Nephron (organoid): ENCODE data around the gene GHRHR.

Experiments
- H3K27ac Mint-ChIP-seq, 3 experiments: 2 replicates each; pipeline ENCODE4 v1.8.0; 2020; ENCODE audit warnings: mixed read lengths in 3 of 3, mild to moderate bottlenecking in 2 of 3, moderate library complexity in 1 of 3
- H3K27me3 Mint-ChIP-seq: 2 replicates; pipeline ENCODE4 v1.8.0; 2021; ENCODE audit warnings: low read depth, mild to moderate bottlenecking, moderate library complexity, mixed read lengths
- H3K36me3 Mint-ChIP-seq: 2 replicates; pipeline ENCODE4 v1.8.0; 2020; ENCODE audit warnings: low read depth, mixed read lengths
- H3K4me1 Mint-ChIP-seq: 2 replicates; pipeline ENCODE4 v1.8.0; 2020; ENCODE audit warnings: mixed read lengths
- H3K4me3 Mint-ChIP-seq, 3 experiments: 2 replicates each; pipeline ENCODE4 v1.8.0; 2020; ENCODE audit warnings: mild to moderate bottlenecking in 3 of 3, mixed read lengths in 3 of 3, moderate library complexity in 2 of 3
- H3K9me3 Mint-ChIP-seq: 2 replicates; pipeline ENCODE4 v1.8.0; 2020; ENCODE audit warnings: mixed read lengths
- CTCF ChIP-seq, 3 experiments: fragments of 200-600 bp; sonication (generic); IDR thresholded peaks; one replicate each; pipeline ENCODE4 v1.5.0; 2021; ENCODE audit warnings: antibody characterized with exemption in 3 of 3; ENCODE audit not compliant: unreplicated experiment in 3 of 3

The GHRHR gene

GRCh38 chr7:31022117-31022516 is 58.4 kb downstream of the GHRHR start:
- Mint-ChIP-seq H3K27me3 (peaks cover 39% of the 10 kb centered on the region), H3K4me3 (no peak overlapping the region), H3K4me1 (peaks cover 36% of the 10 kb centered on the region), H3K27ac (no peak overlapping the region), H3K9me3 (no peaks in the 10 kb centered on the region), H3K36me3 (no peaks in the 10 kb centered on the region)
- no peak for TF ChIP-seq CTCF (IDR thresholded peaks at IDR 0.05; ENCODE audit: unreplicated experiment in 3 of 3)

- peaks cover 42% of the 10 kb centered on the region for H3K4me1 Mint-ChIP-seq
- H3K4me3 Mint-ChIP-seq, result no peak overlapping the region
- no peak overlapping the region for H3K27ac Mint-ChIP-seq
- no peaks in the 10 kb centered on the region for H3K36me3 Mint-ChIP-seq
- H3K27me3 Mint-ChIP-seq, result peaks cover 43% of the 10 kb centered on the region
- TF ChIP-seq CTCF (IDR thresholded peaks at IDR 0.05; ENCODE audit: unreplicated experiment in 3 of 3), result no peak
- H3K9me3 Mint-ChIP-seq, result no peaks in the 10 kb centered on the region
Measured at GRCh38 chr7:31022726-31023125, 59.0 kb downstream of the GHRHR start.

GRCh38 chr7:31023877-31024276 is 60.1 kb downstream of the GHRHR start:
- Mint-ChIP-seq H3K27me3 (peaks cover 43% of the 10 kb centered on the region), H3K36me3 (no peaks in the 10 kb centered on the region), H3K27ac (peak overlapping the region in 1 of 3 experiments; percentile 50), H3K4me1 (peaks cover 53% of the 10 kb centered on the region), H3K9me3 (no peaks in the 10 kb centered on the region), H3K4me3 (no peak overlapping the region)
- TF ChIP-seq CTCF (IDR thresholded peaks at IDR 0.05; ENCODE audit: unreplicated experiment in 3 of 3), result no peak

- Mint-ChIP-seq H3K27me3 (peaks cover 34% of the 10 kb centered on the region), H3K9me3 (no peaks in the 10 kb centered on the region), H3K27ac (peak overlapping the region; percentile 83 to 93 (median 91)), H3K4me1 (peaks cover 65% of the 10 kb centered on the region), H3K36me3 (no peaks in the 10 kb centered on the region), H3K4me3 (peak overlapping the region; percentile 30 to 55 (median 42))
- no peak for TF ChIP-seq CTCF (IDR thresholded peaks at IDR 0.05; ENCODE audit: unreplicated experiment in 3 of 3)
Measured at GRCh38 chr7:31027161-31027965, 63.6 kb downstream of the GHRHR start.

GRCh38 chr7:31028006-31028405 is 64.3 kb downstream of the GHRHR start:
- Mint-ChIP-seq H3K36me3 (no peaks in the 10 kb centered on the region), H3K4me1 (peaks cover 69% of the 10 kb centered on the region), H3K27ac (peak overlapping the region; percentile 81 to 93 (median 83)), H3K27me3 (peaks cover 33% of the 10 kb centered on the region), H3K9me3 (no peaks in the 10 kb centered on the region), H3K4me3 (peak overlapping the region in 1 of 3 experiments; percentile 10)
- TF ChIP-seq CTCF (IDR thresholded peaks at IDR 0.05; ENCODE audit: unreplicated experiment in 3 of 3), result no peak
